ENCODE results near the gene SCUBE2. TPM values are rescaled to one million over a fixed set of nuclear protein-coding genes. Genes with fewer than 3 reads are reported as not detected.
A peak's percentile ranks its signal among the peaks of the same experiment; 100 is the strongest.

SCUBE2 gene
- total and polyA plus RNA-seq, 2 of the 4 experiments (the other 2 are of a cell fraction), result 0.43 to 0.72 TPM

DNA sequence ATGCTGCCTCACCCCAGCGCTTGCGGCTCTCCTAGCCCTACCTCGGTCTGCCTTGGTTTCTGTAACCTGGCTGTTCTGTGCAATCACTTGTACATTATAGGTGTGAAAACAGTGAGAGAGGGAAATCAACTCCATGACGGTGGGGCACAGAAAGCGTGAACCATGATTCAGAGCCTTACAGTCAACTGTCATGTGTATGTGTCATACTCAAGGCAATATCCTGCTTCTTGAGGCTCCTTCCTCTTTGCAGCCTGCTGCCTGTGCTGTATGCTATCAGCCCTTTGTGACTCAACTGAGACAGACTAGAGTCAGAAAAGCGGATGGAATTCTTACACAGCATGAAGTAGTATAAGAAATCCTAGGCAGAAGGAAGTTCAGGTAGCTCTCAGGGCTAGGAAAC, 89.7 kb downstream of the SCUBE2 start:
- H3K4me1 ChIP-seq (ENCODE audit: control insufficient read depth, insufficient read depth, low read length), result peaks cover 7% of the 10 kb centered on the region; the same call in 1 of the 2 replicates
- H3K14ac ChIP-seq (replicated peaks; ENCODE audit: low read depth, low read length), result no peak overlapping the region
- no peaks in the 10 kb centered on the region; the same call in 1 of the 2 replicates for H3K9me1 ChIP-seq (ENCODE audit: insufficient read depth, low read length)
- WGBS, 2 experiments (ENCODE audit: extremely low coverage in 2 of 2, insufficient read length in 1 of 2), result no CpG with 5 or more reads among the region's 6 CpGs
- H3K4me2 ChIP-seq (ENCODE audit: low read depth, low read length), result peak overlapping the region; percentile 40; the same call in 1 of the 2 replicates
- H2BK120ac ChIP-seq (ENCODE audit: low read depth, low read length), result no peak overlapping the region
- TF ChIP-seq CEBPB (IDR thresholded peaks at IDR 0.05; ENCODE audit: low read depth, low read length), result peak; percentile 55; the same call in 1 of the 2 replicates
- TF ChIP-seq MXI1 (IDR thresholded peaks at IDR 0.05; ENCODE audit: borderline replicate concordance, low read depth, low read length), result peak; percentile 73
- TF ChIP-seq RAD21 (IDR thresholded peaks at IDR 0.05; ENCODE audit: low read length), result no peak
- TF ChIP-seq, protein P1, sequence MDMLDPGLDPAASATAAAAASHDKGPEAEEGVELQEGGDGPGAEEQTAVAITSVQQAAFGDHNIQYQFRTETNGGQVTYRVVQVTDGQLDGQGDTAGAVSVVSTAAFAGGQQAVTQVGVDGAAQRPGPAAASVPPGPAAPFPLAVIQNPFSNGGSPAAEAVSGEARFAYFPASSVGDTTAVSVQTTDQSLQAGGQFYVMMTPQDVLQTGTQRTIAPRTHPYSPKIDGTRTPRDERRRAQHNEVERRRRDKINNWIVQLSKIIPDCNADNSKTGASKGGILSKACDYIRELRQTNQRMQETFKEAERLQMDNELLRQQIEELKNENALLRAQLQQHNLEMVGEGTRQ (IDR thresholded peaks at IDR 0.05; ENCODE audit: low read depth, low read length), result no peak; the same call in 1 of the 2 replicates
- TF ChIP-seq BHLHE40 (IDR thresholded peaks at IDR 0.05; ENCODE audit: low read depth, low read length), result peak; percentile 52
- peak; percentile 73; the same call in 1 of the 2 replicates for TF ChIP-seq FOS (IDR thresholded peaks at IDR 0.05; ENCODE audit: low read depth, low read length)
- intact Hi-C loops (cut with micrococcal nuclease) (no loop called here), dilution Hi-C loops (cut with HindIII; ENCODE audit: low sequenced_read_pairs, unreplicated experiment) (no loop called here), in situ Hi-C loops (cut with MboI; ENCODE audit: low sequenced_read_pairs) (loop anchor here (25.0 kb wide), 1 partner anchor 511 kb away; no protein-coding TSS in a partner anchor)
- no peaks in the 10 kb centered on the region for H3K36me3 ChIP-seq (ENCODE audit: control insufficient read depth, insufficient read depth, low read length)
- no peak overlapping the region for H2AK5ac ChIP-seq (ENCODE audit: low read depth, low read length)
- no peak overlapping the region for H4K8ac ChIP-seq (ENCODE audit: low read depth in 2 of 2, low read length in 2 of 2)
- peak overlapping the region; percentile 32 for H2BK5ac ChIP-seq (ENCODE audit: low read depth, low read length, poor library complexity, severe bottlenecking)
- POLR2A ChIA-PET (ENCODE audit: unreplicated experiment), result interaction anchor here (0.6 kb wide), 1 partner anchor 42 kb away, joined by 3 read pairs; no protein-coding TSS in a partner anchor
- no peaks in the 10 kb centered on the region for H4K20me1 ChIP-seq (ENCODE audit: insufficient read depth, low read length)
- no peak overlapping the region for H4K91ac ChIP-seq (ENCODE audit: insufficient read depth, low read depth, low read length)
- H3K4ac ChIP-seq (ENCODE audit: low read depth, low read length), result no peak overlapping the region
- no peak overlapping the region for H3K23ac ChIP-seq (ENCODE audit: low read depth, low read length)
- TSS peak; percentile 31 for BruUV-seq (replicated peaks)
- H3K4me3 ChIP-seq (ENCODE audit: insufficient read depth, low read depth, low read length), result no peak overlapping the region
- H2BK15ac ChIP-seq (ENCODE audit: low read depth, low read length), result no peak overlapping the region
- peak; percentile 95 for DNase-seq
- no peak overlapping the region for H4K5ac ChIP-seq (ENCODE audit: low read depth, low read length)
- no peak overlapping the region for H3K56ac ChIP-seq (ENCODE audit: extremely low read depth, insufficient read depth, low read length)
- no peaks in the 10 kb centered on the region for H3K9me3 ChIP-seq (ENCODE audit: control insufficient read depth, insufficient read depth, low read length)
- H2AFZ ChIP-seq (replicated peaks; ENCODE audit: low read length, poor library complexity), result peak overlapping the region; percentile 7
- no peak overlapping the region for H3K27ac ChIP-seq (ENCODE audit: insufficient read depth, low read length)
- H3K79me1 ChIP-seq (ENCODE audit: low read depth in 1 of 2, low read length in 2 of 2), result peaks cover 7 to 25% of the 10 kb centered on the region in 2 experiments; a peak in 3 of 4 replicates
- H3K18ac ChIP-seq (ENCODE audit: low read depth, low read length), result no peak overlapping the region
- H2BK20ac ChIP-seq (ENCODE audit: low read depth, low read length), result no peak overlapping the region
- peak; percentile 77 for ATAC-seq (ENCODE audit: low read depth)
- H3K27me3 ChIP-seq (ENCODE audit: control insufficient read depth, insufficient read depth, low read length), result peaks cover 30% of the 10 kb centered on the region
- CTCF ChIA-PET, result no interaction called here
- H3K9ac ChIP-seq (ENCODE audit: low read depth, low read length), result no peak overlapping the region
- H2AK9ac ChIP-seq (replicated peaks; ENCODE audit: low read depth, low read length, poor library complexity), result no peak overlapping the region

Measured in IMR-90 (cell line).